GM21576 (cell line): Measurements from ENCODE around the gene ROPN1B.
"Not testable (repeated sequence)": the region's sequence is repeated elsewhere in the genome, so short reads cannot be mapped to it uniquely, and the experiment has no call there.

Experiments
- ATAC-seq: cut with Tn5 transposase; IDR thresholded peaks from one replicate; pipeline ENCODE4 v1.9.1; 2021; ENCODE audit warnings: mild to moderate bottlenecking, moderate library complexity; ENCODE audit not compliant: unreplicated experiment

ROPN1B gene

GRCh38 chr3:125968701-125969592, at the start of gene ROPN1B:
Gene ROPN1B (plus strand): TSS chr3:125969178. CDS start chr3:125972055, 2,877 bp downstream.
- not testable (repeated sequence) for ATAC-seq

- not testable (repeated sequence) for ATAC-seq
Measured at GRCh38 chr3:125920191-125920590, 48.8 kb upstream of the ROPN1B start.

GRCh38 chr3:125920751-125921279, 48.2 kb upstream of the ROPN1B start:
- not testable (repeated sequence) for ATAC-seq

DNA sequence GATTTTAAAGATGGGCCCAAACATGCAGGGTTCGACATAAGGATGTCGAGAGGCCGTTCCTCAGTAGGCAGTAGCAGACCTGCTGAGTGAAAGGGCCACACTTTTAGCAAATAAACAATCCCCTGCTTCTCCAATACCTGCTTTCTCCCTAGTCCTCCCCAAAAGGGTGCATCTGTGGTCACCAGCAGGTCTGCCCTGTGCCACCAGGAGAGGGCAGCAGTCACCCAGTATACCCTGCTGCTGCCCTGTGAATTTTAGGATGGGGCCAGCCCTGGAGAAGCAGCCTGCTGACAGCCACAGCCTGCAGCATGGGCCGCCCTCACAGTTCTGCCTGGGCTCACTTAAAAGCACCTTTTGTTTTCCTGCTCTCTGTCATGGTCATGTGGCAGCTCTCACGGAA, 47.3 kb upstream of the ROPN1B start:
- ATAC-seq, result not testable (repeated sequence)

DNA sequence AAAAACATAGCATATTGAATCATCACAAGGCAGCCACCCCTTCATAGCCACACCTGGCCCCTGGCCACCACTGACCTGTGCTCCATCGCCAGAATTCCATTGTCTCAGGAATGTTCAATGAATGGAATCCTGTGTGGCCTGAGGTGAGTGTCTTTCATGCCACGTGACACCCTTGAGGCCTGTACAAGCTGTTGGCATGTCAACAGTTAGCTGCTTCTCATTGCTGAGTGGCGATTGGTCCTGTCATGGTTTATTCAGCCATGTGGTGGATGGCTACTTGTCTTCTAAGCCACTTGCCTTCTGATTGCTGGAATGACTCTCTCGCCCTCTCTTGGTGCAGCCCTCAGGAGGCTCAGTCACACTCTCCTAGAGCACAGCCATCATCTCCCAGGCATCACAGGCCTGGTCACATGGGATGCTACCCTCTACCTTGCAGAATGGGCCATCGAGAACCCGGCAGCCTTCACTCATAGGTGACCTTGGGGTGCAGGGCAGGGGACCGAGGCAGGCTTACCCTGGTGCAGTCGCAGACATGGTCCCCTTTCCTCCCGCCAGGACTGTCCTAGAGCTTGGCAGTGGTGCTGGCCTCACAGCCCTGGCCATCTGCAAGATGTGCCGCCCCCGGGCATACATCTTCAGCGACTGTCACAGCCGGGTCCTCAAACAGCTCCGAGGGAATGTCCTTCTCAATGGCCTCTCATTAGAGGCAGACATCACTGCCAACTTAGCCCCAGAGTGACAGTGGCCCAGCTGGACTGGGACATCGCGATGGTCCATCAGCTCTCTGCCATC, 45.5 kb upstream of the ROPN1B start:
- not testable (repeated sequence) for ATAC-seq

DNA sequence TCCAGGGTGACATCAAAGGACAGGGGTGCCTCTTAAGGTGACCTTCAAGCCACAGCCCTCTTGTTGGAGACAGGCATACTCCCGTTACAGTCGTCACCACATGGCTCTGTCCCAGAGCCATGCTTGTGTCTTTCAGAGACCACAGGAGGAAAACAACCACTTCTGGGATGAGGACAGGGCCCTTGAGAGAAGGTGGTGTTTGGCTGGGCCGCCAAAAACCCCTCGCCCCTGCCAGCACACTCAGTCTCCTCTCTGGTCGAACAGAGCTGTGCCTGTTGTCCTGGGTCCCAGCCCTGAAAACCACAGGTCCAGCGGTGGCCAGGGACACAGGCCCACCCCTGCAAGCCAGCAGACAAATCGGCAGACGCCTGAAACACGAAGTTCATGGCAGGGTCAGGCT, 44.7 kb upstream of the ROPN1B start:
- not testable (repeated sequence) for ATAC-seq

DNA sequence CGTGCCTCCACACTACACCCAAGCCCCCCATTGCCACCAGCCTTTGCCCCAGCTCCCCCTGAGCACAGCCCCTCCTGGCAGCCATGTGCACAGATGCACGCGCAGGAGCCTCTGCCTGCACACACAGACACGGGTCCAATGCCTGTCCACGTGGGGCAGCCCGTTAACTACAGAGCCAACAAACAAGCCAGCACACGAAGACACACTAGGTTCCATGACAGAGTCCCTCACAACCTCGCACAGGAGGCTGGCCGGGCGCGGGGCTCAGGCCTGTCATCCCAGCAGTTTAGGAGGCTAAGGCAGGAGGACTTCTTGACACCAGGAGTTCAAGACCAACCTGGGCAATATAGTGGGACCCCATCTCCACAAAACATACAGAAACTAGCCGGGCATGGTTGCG, 43.3 kb upstream of the ROPN1B start:
- not testable (repeated sequence) for ATAC-seq

- ATAC-seq, result not testable (repeated sequence)
Measured at GRCh38 chr3:125928771-125929545, 40.0 kb upstream of the ROPN1B start.

- ATAC-seq, result not testable (repeated sequence)
Measured at GRCh38 chr3:125929765-125930164, 39.2 kb upstream of the ROPN1B start.

DNA sequence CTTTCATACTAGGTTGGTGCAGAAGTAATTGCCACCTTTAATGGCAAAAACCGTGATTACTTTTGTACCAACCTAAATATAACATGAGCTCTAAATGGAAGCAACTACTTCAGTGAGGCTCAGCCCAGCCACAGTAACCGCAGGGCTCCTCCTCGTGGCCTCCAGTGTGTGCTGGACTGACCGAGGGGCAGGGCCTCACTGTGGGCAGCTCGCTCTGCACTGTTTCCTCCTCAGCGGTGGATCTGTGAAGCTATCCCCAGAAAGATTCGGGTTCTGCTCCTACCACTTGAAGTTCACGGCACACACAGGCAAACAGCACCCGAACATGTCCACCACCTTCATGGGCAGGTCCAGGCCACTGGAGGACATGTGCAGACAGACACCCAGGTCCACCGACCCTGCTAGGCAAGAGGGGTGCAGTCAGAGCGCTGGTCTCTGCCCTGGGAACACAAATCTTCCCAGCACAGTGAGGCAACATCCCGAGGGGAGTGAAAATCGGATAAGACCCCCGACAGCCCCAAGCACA, 37.6 kb upstream of the ROPN1B start:
- ATAC-seq, result not testable (repeated sequence)

GRCh38 chr3:125933397-125934173, 35.4 kb upstream of the ROPN1B start:
- not testable (repeated sequence) for ATAC-seq

DNA sequence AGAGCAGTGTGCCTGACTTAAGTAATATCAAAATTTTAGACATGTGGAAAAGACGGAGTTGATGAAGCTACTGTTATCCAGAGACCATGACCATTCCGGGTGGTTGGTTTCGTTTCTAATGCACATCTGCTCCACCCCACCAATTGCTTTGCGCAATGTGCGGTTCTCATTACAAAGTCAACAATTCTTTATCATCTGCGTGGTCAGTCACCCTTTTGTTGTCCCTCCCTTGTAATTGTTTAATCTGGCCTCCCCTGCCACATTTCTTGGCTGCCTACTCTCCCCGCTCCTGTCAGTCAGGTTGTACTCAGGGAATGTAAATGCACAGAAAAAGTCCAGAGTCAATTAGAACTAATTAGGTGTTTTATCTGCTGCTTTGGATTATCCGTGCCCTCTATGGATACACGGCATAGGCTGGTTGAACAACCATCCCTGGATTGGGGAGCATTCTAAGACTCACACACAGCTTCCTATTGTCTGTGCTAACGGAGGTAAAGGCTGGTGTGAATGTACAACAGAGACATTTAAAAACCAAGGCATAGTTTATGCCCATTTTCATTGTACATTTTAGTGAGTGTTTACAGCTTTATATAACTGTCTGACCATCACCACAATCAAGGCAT, 33.6 kb upstream of the ROPN1B start:
- ATAC-seq, result not testable (repeated sequence)

DNA sequence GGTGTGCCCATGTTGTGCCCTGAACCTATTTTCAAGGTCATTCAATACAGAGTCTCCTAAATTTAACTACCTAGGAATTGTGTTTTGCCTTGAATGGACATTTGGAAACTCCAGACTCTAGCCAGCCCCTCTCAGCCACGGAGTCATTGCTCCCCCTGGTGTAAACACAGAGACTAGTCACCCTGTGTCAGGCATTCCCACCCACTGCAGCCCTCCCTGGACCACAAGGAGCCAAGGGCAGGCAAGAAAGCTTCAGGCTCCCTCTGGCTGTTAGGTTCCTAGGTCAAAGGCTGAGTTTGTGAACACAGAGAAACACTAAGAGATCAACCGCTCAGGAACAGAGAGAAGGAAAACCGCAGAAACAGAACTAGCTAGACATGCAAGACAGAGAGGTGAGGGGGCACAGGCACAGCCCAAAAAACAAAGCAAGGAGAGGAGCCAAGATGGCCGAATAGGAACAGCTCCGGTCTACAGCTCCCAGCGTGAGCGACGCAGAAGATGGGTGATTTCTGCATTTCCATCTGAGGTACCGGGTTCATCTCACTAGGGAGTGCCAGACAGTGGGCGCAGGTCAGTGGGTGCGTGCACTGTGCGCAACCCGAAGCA, 32.7 kb upstream of the ROPN1B start:
- ATAC-seq, result not testable (repeated sequence)

DNA sequence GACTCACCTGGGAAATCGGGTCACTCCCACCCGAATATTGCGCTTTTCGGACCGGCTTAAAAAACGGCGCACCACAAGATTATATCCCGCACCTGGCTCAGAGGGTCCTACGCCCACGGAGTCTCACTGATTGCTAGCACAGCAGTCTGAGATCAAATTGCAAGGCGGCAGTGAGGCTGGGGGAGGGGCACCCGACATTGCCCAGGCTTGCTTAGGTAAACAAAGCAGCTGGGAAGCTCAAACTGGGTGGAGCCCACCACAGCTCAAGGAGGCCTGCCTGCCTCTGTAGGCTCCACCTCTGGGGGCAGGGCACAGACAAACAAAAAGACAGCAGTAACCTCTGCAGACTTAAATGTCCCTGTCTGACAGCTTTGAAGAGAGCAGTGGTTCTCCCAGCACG, 32.1 kb upstream of the ROPN1B start:
- not testable (repeated sequence) for ATAC-seq

DNA sequence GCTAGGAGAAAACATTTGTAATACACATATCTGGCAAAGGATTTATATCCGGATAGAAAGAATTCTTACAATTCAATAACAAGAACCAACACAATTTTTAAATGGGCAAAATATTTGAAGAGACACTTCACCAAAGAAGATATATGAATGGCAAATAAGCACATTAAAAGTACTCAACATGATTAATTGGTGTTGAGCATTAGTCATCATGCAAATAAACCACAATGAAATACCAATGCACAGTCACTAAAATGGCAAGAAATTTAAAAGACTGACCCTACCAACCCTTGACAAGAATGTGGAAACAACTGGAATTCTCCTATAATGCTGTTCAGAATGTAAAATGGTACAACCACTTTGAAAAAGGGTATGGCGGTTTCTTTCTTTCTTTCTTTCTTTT, 21.2 kb upstream of the ROPN1B start:
- not testable (repeated sequence) for ATAC-seq

DNA sequence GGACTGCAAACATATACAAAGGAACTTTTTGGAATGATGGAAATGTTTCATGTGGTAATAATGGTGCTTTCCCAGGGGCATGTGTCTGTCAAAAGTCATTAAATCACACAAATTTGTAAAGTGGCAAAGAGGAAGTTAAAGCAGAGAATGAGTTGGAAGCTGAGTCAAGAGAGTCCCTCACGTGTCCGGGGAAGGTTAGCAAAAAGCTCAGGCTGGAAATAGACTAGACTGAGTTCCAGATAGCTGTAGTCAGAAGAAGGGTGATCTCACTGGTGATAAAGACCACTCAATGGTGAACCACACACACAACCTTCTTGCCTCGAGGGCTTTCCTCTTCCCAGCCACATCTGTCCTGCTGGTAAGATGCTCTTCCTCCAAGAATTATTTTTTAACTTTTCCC, 20.1 kb upstream of the ROPN1B start:
- not testable (repeated sequence) for ATAC-seq

GRCh38 chr3:125951176-125951575, 17.8 kb upstream of the ROPN1B start:
- not testable (repeated sequence) for ATAC-seq

GRCh38 chr3:125957020-125957419, 12.0 kb upstream of the ROPN1B start:
- ATAC-seq, result not testable (repeated sequence)
